Measurements from ENCODE around the gene PIK3R4. TPM values are rescaled to one million over a fixed set of nuclear protein-coding genes. Genes with fewer than 3 reads are reported as not detected.

PIK3R4 gene
- total RNA-seq, 1 experiment from 2014 or later, result 41.7 TPM

GRCh38 chr3:130640027-130640426, 106.6 kb downstream of the PIK3R4 start:
- no peak for DNase-seq (ENCODE audit: low spot score)

GRCh38 chr3:130636480-130637234, 110.0 kb downstream of the PIK3R4 start:
- no peak for DNase-seq (ENCODE audit: low spot score)

DNA sequence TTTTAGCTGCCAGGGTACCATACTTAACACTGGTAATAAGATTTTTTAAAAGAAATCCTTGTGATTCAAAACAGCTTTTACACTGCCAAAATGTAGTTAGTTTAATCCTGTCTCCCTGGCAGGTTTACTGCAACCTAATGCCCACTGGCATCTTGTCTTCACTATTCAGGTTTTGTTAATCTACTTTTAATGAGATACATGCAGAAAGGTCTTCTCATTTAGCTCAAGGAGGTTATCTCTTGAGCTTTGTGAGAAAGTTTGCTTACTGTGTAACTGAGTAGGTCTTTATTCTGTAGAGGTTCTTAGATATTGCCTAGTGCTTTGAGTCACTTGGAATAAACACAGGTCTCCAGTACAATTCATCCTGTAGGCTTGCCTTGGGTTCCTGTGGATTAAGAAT, 110.7 kb downstream of the PIK3R4 start:
- DNase-seq (ENCODE audit: low spot score), result no peak

GRCh38 chr3:130635285-130635684, 111.3 kb downstream of the PIK3R4 start:
- DNase-seq (ENCODE audit: low spot score), result no peak

Other genes with a start within 250 kb of the PIK3R4 start
- gene COL6A6, start 229.7 kb downstream of the PIK3R4 start, total RNA-seq (2014; rRNA removed; shearing (Covaris generic)), result not detected in 2 replicates
- 81.8 and 113 TPM in 2 replicates for gene ATP2C1, start 147.3 kb upstream of the PIK3R4 start, total RNA-seq (2014; rRNA removed; shearing (Covaris generic))